ENCODE measurements around the gene WFDC10A.
"Not testable (repeated sequence)": the region's sequence is repeated elsewhere in the genome, so short reads cannot be mapped to it uniquely, and the experiment has no call there.

The WFDC10A gene

DNA sequence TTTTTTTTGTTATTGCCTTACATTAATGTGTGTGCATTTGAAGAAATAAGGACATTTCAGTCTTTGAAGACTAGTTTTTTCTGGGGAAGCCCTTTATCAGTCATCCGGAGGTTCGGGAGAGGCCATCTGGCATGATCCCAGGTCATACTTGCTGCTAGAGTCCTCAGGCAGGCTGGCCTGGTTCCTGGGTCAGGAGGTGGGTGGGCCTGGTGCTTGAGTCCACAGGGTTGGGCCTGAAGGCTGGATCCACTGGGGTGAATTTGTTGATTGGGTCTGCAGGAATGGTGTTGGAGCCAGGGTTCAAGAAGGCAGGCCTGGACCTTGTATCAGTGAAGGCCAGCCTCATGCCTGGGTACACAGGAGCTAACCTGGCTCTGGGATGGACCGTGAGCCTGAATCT, 17.3 kb downstream of the WFDC10A start:
- in situ Hi-C loops (cut with MboI; ENCODE audit: low sequenced_read_pairs), result no loop called here

DNA sequence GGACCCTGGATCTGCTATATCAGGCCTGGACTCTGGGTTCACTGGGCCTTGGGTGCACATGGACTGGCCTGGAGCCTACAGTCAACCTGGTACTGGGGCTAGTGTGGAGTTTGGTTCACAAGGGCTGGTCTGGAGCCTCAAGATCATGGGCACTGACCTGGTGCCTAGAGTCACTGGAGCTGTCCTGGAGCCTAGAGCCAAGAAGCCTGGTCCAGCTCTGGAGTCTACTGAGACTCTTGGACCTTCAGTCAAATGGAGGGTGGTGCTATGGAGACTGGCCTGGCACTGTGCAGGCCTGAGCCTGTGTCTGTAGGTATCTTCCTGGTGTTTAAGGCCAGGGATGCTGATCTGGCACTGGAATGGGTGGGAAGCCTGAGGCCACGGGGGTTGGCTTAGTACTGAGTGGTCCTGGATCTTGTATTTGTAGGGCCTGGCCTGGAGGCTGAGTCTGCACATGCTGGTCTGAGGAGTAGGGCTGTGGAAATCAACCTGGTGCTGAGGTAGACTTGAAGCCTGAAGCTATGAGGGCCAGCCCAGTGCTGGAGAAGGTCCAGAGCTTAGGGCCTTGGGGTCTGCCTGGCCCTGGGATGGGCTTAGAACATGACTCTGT, 18.0 kb downstream of the WFDC10A start:
- in situ Hi-C loops (cut with MboI; ENCODE audit: low sequenced_read_pairs), result no loop called here

DNA sequence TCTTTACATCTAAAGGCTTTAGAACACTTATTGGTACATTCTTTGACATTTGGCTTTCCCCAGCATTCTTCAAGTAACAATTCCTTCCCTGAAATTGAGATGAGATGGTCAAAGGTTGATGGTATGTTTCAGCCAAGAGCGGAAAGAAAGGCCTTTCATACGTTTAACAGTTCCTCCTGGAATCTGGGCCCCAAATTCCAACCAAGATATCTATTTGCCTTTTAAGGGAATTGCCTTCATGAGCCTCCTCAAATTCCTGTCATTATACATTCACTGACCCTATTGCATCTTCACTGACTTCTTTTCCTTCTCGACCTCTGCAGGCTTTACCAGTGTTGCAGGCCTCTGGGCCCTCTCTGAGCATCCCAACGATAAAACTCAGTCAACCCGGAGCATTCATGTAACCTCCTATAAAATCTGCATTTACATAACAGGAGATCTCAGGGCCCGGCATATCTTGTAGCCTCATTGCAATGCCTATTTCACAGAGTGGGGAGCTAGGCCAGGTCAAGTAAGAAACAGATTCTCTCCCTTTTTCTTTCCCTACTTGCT, 19.8 kb downstream of the WFDC10A start:
- in situ Hi-C loops (cut with MboI; ENCODE audit: low sequenced_read_pairs), result no loop called here

DNA sequence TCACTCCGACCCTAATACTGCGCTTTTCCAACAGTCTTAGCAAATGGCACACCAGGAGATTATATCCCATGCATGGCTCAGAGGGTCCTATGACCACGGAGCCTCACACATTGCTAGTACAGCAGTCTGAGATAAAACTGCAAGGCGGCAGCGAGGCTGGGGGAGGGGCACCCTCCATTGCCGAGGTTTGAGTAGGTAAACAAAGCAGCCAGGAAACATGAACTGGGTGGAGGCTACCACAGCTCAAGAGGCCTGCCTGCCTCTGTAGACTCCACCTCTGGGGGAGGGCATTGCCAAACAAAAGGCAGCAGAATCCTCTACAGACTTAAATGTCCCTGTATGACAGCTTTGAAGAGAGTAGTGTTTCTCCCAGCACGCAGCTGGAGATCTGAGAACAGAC, 22.2 kb downstream of the WFDC10A start:
- in situ Hi-C loops (cut with MboI; ENCODE audit: low sequenced_read_pairs), result not testable (repeated sequence)

DNA sequence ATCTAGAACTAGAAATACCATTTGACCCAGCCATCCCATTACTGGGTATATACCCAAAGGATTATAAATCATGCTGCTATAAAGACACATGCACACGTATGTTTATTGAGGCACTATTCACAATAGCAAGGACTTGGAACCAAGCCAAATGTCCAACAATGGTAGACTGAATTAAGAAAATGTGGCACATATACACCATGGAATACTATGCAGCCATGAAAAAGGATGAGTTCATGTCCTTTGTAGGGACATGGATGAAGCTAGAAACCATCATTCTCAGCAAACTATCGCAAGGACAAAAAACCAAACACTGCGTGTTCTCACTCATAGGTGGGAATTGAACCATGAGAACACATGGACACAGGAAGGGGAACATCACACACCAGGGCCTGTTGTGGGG, 27.5 kb downstream of the WFDC10A start:
- in situ Hi-C loops (cut with MboI; ENCODE audit: low sequenced_read_pairs), result not testable (repeated sequence)

DNA sequence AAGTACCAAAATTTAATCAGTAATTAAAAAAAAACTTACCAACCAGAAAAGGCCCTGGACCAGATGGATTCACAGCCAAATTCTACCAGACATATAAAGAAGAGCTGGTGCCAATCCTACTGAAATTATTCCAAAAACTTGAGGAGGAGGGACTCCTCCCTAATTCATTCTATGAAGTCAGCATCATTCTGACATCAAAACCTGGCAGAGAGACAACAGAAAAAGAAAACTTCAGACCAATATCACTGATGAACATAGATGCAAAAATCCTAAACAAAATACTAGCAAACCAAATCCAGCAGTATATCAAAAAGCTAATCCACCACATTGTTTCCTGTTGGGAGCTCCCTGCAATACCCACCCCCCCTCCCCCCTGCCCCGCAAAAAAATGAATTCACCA, 40.6 kb downstream of the WFDC10A start, which contains the start of gene WFDC11:
Gene WFDC11, minus strand, starts transcription at position 101 of the 400 bp plus-strand sequence. CDS start 19,639 bp downstream, outside the sequence.
- in situ Hi-C loops (cut with MboI; ENCODE audit: low sequenced_read_pairs), result no loop called here

DNA sequence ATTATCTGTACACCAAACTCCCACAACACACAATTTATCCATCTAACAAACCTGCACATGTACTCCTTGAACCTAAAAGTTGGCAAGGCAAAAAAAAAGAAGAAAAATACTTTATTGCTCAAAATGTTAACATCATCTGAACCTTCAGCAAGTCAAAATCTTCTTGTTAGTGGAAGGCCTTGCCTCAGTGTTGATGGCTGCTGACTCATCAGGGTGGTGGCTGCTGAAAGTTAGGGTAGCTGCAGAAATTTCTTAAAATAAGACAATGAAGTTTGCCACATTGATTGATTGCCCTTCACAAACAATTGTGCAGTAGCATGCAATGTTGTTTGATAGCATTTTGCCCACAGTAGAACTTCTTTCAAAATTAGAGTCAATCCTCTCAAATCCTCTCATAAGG, 43.2 kb downstream of the WFDC10A start:
- in situ Hi-C loops (cut with MboI; ENCODE audit: low sequenced_read_pairs), result no loop called here

DNA sequence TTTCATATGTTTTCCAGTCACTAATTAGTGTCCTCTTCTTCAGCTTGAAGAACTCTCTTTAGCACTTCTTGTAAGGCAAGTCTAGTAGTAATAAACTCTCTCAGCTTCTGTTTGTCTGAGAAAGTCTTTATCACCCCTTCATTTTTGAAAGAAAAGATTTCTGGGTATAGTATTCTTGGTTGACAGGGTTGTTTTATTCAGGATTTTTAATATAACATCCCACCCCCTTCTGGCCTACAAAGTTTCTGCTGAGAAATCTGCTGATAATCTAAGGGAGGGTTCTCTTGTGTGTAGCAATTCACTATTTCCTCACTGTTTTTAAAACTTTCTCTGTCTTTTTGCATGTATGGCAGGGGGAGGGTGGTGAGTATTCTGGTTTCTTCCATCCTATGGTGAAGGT, 50.1 kb downstream of the WFDC10A start:
- in situ Hi-C loops (cut with MboI; ENCODE audit: low sequenced_read_pairs), result no loop called here

Measured in HL-60/S4 treated with retinoic acid at 250 ng/mL for 4 days and 3 days (cell line).